Endothelial cell (in vitro differentiated cells): ENCODE results near the gene CDS1. TPM values are rescaled to one million over a fixed set of nuclear protein-coding genes. Genes with fewer than 3 reads are reported as not detected.

Experiments
- DNase-seq: peaks from one replicate; pipeline ENCODE4 v3.0.0; 2021; ENCODE audit warnings: low spot score
- H3K27ac Mint-ChIP-seq: one replicate; pipeline ENCODE4 v1.8.0; 2021; ENCODE audit warnings: mixed read lengths, inconsistent platforms; ENCODE audit not compliant: unreplicated experiment
- H3K27me3 Mint-ChIP-seq: one replicate; pipeline ENCODE4 v1.8.0; 2021; ENCODE audit warnings: mild to moderate bottlenecking, moderate library complexity, mixed read lengths, inconsistent platforms; ENCODE audit not compliant: unreplicated experiment
- H3K36me3 Mint-ChIP-seq: one replicate; pipeline ENCODE4 v1.8.0; 2021; ENCODE audit warnings: mild to moderate bottlenecking, low read depth, mixed read lengths, inconsistent platforms; ENCODE audit not compliant: unreplicated experiment
- H3K4me1 Mint-ChIP-seq: one replicate; pipeline ENCODE4 v1.8.0; 2021; ENCODE audit warnings: mild to moderate bottlenecking, mixed read lengths, inconsistent platforms; ENCODE audit not compliant: unreplicated experiment
- H3K4me3 Mint-ChIP-seq: one replicate; pipeline ENCODE4 v1.8.0; 2021; ENCODE audit warnings: mild to moderate bottlenecking, mixed read lengths, inconsistent platforms; ENCODE audit not compliant: unreplicated experiment
- H3K9me3 Mint-ChIP-seq: one replicate; pipeline ENCODE4 v1.8.0; 2021; ENCODE audit warnings: mixed read lengths, inconsistent platforms; ENCODE audit not compliant: unreplicated experiment
- CTCF ChIP-seq: fragments of 200-600 bp; sonication (generic); IDR thresholded peaks from one replicate; pipeline ENCODE4 v1.5.0; 2021; ENCODE audit warnings: antibody characterized with exemption; ENCODE audit not compliant: unreplicated experiment
- total RNA-seq: library from RNA; stranded (reverse); fragmentation: NEBNext Ultra II Directional; extraction: Animal tissue kit (Norgen Biotek cat#: 25700); gene quantifications from one replicate; pipeline ENCODE4 v1.2.1, GENCODE V29; 2021; ENCODE audit not compliant: unreplicated experiment

The CDS1 gene
- total RNA-seq, 1 donor from 2014 or later: 2.0 TPM

GRCh38 chr4:84691800-84692199 lies 108.9 kb downstream of the CDS1 start:
- no peaks in the 10 kb centered on the region for H3K9me3 Mint-ChIP-seq
- H3K27ac Mint-ChIP-seq: no peak overlapping the region
- no peak overlapping the region for H3K4me3 Mint-ChIP-seq
- DNase-seq: no peak
- H3K36me3 Mint-ChIP-seq: peaks cover 40% of the 10 kb centered on the region
- H3K27me3 Mint-ChIP-seq: no peaks in the 10 kb centered on the region
- no peak for TF ChIP-seq CTCF
- H3K4me1 Mint-ChIP-seq: peaks cover 14% of the 10 kb centered on the region

GRCh38 chr4:84697159-84697558 lies 114.2 kb downstream of the CDS1 start:
- no peak for TF ChIP-seq CTCF
- DNase-seq: no peak
- Mint-ChIP-seq H3K36me3 (peaks cover 33% of the 10 kb centered on the region), H3K4me1 (no peaks in the 10 kb centered on the region), H3K4me3 (no peak overlapping the region), H3K27me3 (no peaks in the 10 kb centered on the region), H3K9me3 (no peaks in the 10 kb centered on the region), H3K27ac (no peak overlapping the region)

- DNase-seq: no peak
- H3K27me3 Mint-ChIP-seq: no peaks in the 10 kb centered on the region
- H3K4me3 Mint-ChIP-seq: no peak overlapping the region
- no peaks in the 10 kb centered on the region for H3K9me3 Mint-ChIP-seq
- H3K27ac Mint-ChIP-seq: no peak overlapping the region
- H3K4me1 Mint-ChIP-seq: no peaks in the 10 kb centered on the region
- H3K36me3 Mint-ChIP-seq: peaks cover 33% of the 10 kb centered on the region
- no peak for TF ChIP-seq CTCF
Observed at GRCh38 chr4:84697615-84698201, 114.8 kb downstream of the CDS1 start.

- DNase-seq: no peak
- no peak for TF ChIP-seq CTCF
- Mint-ChIP-seq H3K9me3 (no peaks in the 10 kb centered on the region), H3K27me3 (no peaks in the 10 kb centered on the region), H3K4me3 (no peak overlapping the region), H3K36me3 (peaks cover 34% of the 10 kb centered on the region), H3K4me1 (no peaks in the 10 kb centered on the region), H3K27ac (no peak overlapping the region)
Observed at GRCh38 chr4:84699001-84699671, 116.2 kb downstream of the CDS1 start.

Other genes with a start within 250 kb of the CDS1 start
- 14.6 TPM for gene NKX6-1, start 83.8 kb upstream of the CDS1 start, total RNA-seq